ENCODE results near the gene LRRC4C.

LRRC4C gene

GRCh38 chr11:40236526-40236925 is 1222.9 kb downstream of the LRRC4C start:
- no peak for TF ChIP-seq CTCF (IDR thresholded peaks at IDR 0.05)

- no peak for TF ChIP-seq CTCF (IDR thresholded peaks at IDR 0.05)
These were observed 1223.6 kb downstream of the LRRC4C start for GRCh38 chr11:40235841-40236240.

GRCh38 chr11:40230821-40231220 is 1228.6 kb downstream of the LRRC4C start:
- TF ChIP-seq CTCF (IDR thresholded peaks at IDR 0.05): no peak

- TF ChIP-seq CTCF (IDR thresholded peaks at IDR 0.05): no peak
These were observed 1230.8 kb downstream of the LRRC4C start for GRCh38 chr11:40228662-40229061.

- no peak for TF ChIP-seq CTCF (IDR thresholded peaks at IDR 0.05)
These were observed 1231.7 kb downstream of the LRRC4C start for GRCh38 chr11:40227730-40228129.

- no peak for TF ChIP-seq CTCF (IDR thresholded peaks at IDR 0.05)
These were observed 1232.8 kb downstream of the LRRC4C start for GRCh38 chr11:40226654-40227053.

GRCh38 chr11:40223596-40224330 is 1235.7 kb downstream of the LRRC4C start:
- no peak for TF ChIP-seq CTCF (IDR thresholded peaks at IDR 0.05)

GRCh38 chr11:40219401-40219800 is 1240.1 kb downstream of the LRRC4C start:
- no peak for TF ChIP-seq CTCF (IDR thresholded peaks at IDR 0.05)
